WTC11 (cell line): Measurements from ENCODE around the gene LCLAT1. TPM values are rescaled to one million over a fixed set of nuclear protein-coding genes. Genes with fewer than 3 reads are reported as not detected.
A peak's percentile ranks its signal among the peaks of the same experiment; 100 is the strongest.

Experiments
- ATAC-seq: fragments of 200-7000 bp; cut with Tn5 transposase; 2 replicates; pipeline ENCODE4 v1.10.0; 2021; ENCODE audit warnings: mild to moderate bottlenecking, moderate library complexity
- CTCF ChIA-PET: fragments of 300-600 bp; sonication (Branson Sonifier 250); formaldehyde crosslinking; loops from one replicate; lab custom pipeline; 2021; ENCODE audit warnings: antibody characterized with exemption; lab: Charles Lee
- POLR2A ChIA-PET: fragments of 350-600 bp; sonication (Branson Sonifier 250); formaldehyde crosslinking; loops from one replicate; lab custom pipeline; 2021; ENCODE audit warnings: antibody characterized with exemption; lab: Charles Lee
- DNase-seq: peaks from one replicate; pipeline ENCODE4 v3.0.0; 2021; ENCODE audit warnings: low spot score
- H3K27ac Mint-ChIP-seq: 2 replicates; pipeline ENCODE4 v1.8.0; 2021; ENCODE audit warnings: mixed read lengths
- H3K27me3 Mint-ChIP-seq: 2 replicates; pipeline ENCODE4 v1.8.0; 2021; ENCODE audit warnings: low read depth, mild to moderate bottlenecking, moderate library complexity, mixed read lengths
- H3K36me3 Mint-ChIP-seq: 2 replicates; pipeline ENCODE4 v1.8.0; 2021; ENCODE audit warnings: mixed read lengths
- H3K4me1 Mint-ChIP-seq: 2 replicates; pipeline ENCODE4 v1.8.0; 2022; ENCODE audit warnings: mixed read lengths
- H3K4me3 Mint-ChIP-seq: 2 replicates; pipeline ENCODE4 v1.8.0; 2021; ENCODE audit warnings: mild to moderate bottlenecking, moderate library complexity, mixed read lengths
- H3K9me3 Mint-ChIP-seq: 2 replicates; pipeline ENCODE4 v1.8.0; 2021; ENCODE audit warnings: mixed read lengths
- EMX1 ChIP-seq: fragments of 250-450 bp; sonication (Bioruptor Pico); IDR thresholded peaks from 2 replicates; pipeline ENCODE4 v1.8.0; 2021; ENCODE audit warnings: mild to moderate bottlenecking
- FOXP1 ChIP-seq: sonication (generic); formaldehyde crosslinking; IDR thresholded peaks from 2 replicates; pipeline ENCODE4 v1.8.0; 2022; ENCODE audit warnings: missing genetic modification reagents, mild to moderate bottlenecking, moderate library complexity, borderline replicate concordance
- GTF2I ChIP-seq: fragments of 250-450 bp; sonication (Bioruptor Pico); conservative IDR thresholded peaks from 2 replicates; pipeline ENCODE4 v1.4.0; 2021; ENCODE audit warnings: mild to moderate bottlenecking
- NFYB ChIP-seq: sonication (generic); formaldehyde crosslinking; conservative IDR thresholded peaks from 2 replicates; pipeline ENCODE4 v1.8.0; 2022; ENCODE audit warnings: low read depth, missing genetic modification reagents
- NR2C2 ChIP-seq: sonication (generic); formaldehyde crosslinking; IDR thresholded peaks from 2 replicates; pipeline ENCODE4 v1.8.0; 2022; ENCODE audit warnings: mild to moderate bottlenecking, missing genetic modification reagents
- TCF7 ChIP-seq: sonication (generic); formaldehyde crosslinking; IDR thresholded peaks from 2 replicates; pipeline ENCODE4 v1.8.0; 2022; ENCODE audit warnings: mild to moderate bottlenecking, low read depth, missing genetic modification reagents, moderate library complexity
- ZNF396 ChIP-seq: fragments of 250-450 bp; sonication (Bioruptor Pico); IDR thresholded peaks from 2 replicates; pipeline ENCODE4 v1.8.0; 2021; ENCODE audit warnings: mild to moderate bottlenecking, moderate library complexity, borderline replicate concordance
- ZNF671 ChIP-seq: fragments of 250-450 bp; sonication (Bioruptor Pico); IDR thresholded peaks from 2 replicates; pipeline ENCODE4 v1.8.0; 2021; ENCODE audit warnings: mild to moderate bottlenecking
- total RNA-seq: library from RNA; stranded (reverse); gene quantifications from 3 replicates; pipeline ENCODE4 v1.2.3, GENCODE V29; 2021
- TF ChIP-seq, protein P1 (sequence below): sonication (generic); formaldehyde crosslinking; IDR thresholded peaks from 2 replicates; pipeline ENCODE4 v1.8.0; 2022; ENCODE audit warnings: mild to moderate bottlenecking, missing genetic modification reagents
- TF ChIP-seq, protein P2 (sequence below): sonication (generic); formaldehyde crosslinking; IDR thresholded peaks from 2 replicates; pipeline ENCODE4 v1.8.1; 2023; ENCODE audit warnings: mild to moderate bottlenecking, moderate library complexity, missing genetic modification reagents
- TF ChIP-seq, protein P3 (sequence below): sonication (generic); formaldehyde crosslinking; IDR thresholded peaks from 2 replicates; pipeline ENCODE4 v1.8.0; 2022; ENCODE audit warnings: missing genetic modification reagents
- TF ChIP-seq, protein P4 (sequence below): sonication (generic); formaldehyde crosslinking; IDR thresholded peaks from 2 replicates; pipeline ENCODE4 v1.8.0; 2023; ENCODE audit warnings: missing genetic modification reagents

LCLAT1 gene
- total RNA-seq, 1 experiment from 2014 or later: 22.3 TPM

DNA sequence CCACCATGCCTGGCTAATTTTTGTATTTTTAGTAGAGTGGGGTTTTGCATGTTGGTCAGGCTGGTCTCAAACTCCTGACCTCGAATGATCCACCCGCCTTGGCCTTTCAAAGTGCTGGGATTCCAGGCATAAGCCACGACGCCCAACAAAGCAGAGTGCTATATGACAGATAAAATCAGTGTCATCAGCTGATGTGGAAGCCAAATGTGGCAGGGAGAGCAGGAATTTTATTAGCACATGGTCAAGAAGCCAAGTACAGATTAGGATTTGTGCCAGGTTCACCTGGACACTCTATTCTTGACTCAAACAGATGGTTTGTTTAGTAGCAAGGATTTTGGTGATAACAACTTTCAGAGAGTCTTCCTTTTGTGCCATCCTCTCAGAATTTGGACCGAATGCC, 62.7 kb downstream of the LCLAT1 start (continued):
- TF ChIP-seq, protein P1, sequence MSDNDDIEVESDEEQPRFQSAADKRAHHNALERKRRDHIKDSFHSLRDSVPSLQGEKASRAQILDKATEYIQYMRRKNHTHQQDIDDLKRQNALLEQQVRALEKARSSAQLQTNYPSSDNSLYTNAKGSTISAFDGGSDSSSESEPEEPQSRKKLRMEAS (CRISPR knock-in tag): no peak
- TF ChIP-seq, protein P2, sequence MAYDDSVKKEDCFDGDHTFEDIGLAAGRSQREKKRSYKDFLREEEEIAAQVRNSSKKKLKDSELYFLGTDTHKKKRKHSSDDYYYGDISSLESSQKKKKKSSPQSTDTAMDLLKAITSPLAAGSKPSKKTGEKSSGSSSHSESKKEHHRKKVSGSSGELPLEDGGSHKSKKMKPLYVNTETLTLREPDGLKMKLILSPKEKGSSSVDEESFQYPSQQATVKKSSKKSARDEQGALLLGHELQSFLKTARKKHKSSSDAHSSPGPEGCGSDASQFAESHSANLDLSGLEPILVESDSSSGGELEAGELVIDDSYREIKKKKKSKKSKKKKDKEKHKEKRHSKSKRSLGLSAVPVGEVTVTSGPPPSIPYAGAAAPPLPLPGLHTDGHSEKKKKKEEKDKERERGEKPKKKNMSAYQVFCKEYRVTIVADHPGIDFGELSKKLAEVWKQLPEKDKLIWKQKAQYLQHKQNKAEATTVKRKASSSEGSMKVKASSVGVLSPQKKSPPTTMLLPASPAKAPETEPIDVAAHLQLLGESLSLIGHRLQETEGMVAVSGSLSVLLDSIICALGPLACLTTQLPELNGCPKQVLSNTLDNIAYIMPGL (CRISPR knock-in tag): no peak
- TF ChIP-seq NFYB (CRISPR knock-in tag): no peak
- TF ChIP-seq ZNF671: no peak
- no peak for TF ChIP-seq TCF7 (CRISPR knock-in tag)
- no peak for TF ChIP-seq NR2C2 (CRISPR knock-in tag)
- TF ChIP-seq ZNF396 (CRISPR knock-in tag): no peak
- TF ChIP-seq GTF2I: no peak
- no peak for TF ChIP-seq FOXP1 (CRISPR knock-in tag)
- TF ChIP-seq, all 79 proteins: peak for 0

DNA sequence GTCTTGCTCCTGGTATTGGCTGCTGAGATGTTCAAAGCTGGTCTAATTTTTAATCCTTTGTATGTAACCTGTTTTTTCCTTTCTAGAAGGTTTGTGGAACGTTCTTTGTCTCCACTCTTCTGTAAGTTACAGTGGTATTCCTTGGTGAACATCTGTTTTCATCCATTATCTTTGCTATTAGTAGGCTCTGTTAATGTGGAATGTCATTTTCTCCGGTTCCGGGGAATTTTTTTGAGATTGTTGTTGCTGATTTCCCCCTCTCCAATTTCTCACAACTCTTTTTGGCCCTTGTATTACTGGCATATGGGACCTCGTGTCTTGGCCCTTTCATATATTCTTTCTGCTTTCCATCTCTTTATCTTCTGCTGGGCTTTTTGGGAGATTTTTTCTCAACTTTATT, 63.4 kb downstream of the LCLAT1 start:
- POLR2A ChIA-PET: no interaction called here
- no peak overlapping the region for H3K27ac Mint-ChIP-seq

DNA sequence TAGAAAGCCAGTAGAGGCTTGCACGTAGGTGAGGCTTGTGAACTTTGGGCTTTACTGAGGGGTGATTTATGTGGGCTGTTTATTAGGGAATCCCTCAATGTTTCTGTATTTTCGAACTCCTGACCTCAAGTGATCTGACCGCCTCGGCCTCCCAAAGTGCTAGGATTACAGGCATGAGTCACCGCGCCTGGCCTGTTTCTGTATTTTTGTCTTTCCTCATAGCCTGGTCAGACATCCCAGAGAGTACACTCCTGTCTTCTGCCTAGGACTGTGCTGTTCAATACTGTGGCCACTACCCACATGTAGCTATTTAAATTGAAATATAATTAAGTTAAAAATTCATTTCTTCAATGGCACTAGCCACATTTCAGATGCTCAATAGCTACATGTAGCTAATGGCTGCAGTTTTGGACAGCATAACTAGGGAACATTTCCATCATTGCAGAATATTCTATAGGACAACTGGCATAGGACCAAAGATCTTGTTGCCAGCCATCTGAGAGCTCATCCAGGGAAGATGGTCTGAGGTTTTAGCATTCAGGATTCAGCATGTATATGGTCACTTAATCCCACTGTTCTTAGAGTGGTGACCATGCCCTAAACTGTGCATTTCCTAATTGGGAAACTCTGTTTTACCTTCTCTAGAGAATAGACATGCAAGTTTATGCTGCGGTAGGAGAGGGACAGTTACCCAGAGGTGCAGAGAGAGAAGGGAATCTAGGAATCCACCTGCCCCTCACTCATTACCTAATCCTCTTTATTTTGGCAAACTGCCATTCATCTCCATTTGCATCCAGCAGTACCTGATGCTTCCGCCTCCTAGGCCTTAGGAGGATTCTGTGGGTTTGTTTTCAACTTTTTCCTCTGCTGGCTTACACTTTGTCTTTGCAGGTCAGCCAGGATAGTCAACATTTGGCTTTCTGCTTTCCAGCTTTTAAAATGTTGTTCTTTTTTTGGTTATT, 64.4 kb downstream of the LCLAT1 start:
- ChIA-PET CTCF (interaction anchor here (1.2 kb wide), 1 partner anchor 8 kb away, joined by 6 read pairs; no protein-coding TSS in a partner anchor), POLR2A (no interaction called here)
- Mint-ChIP-seq H3K27ac (peak overlapping the region; percentile 92), H3K27me3 (no peaks in the 10 kb centered on the region), H3K36me3 (peaks cover 12% of the 10 kb centered on the region), H3K9me3 (peaks cover 11% of the 10 kb centered on the region), H3K4me1 (peaks cover 48% of the 10 kb centered on the region), H3K4me3 (no peak overlapping the region)
- ATAC-seq: peak; percentile 74
- TF ChIP-seq EMX1 (CRISPR knock-in tag): no peak
- DNase-seq: no peak

More for the DNA sequence above, 63.4 kb downstream of the LCLAT1 start:
- Mint-ChIP-seq H3K4me3 (no peak overlapping the region), H3K4me1 (peaks cover 43% of the 10 kb centered on the region), H3K27me3 (no peaks in the 10 kb centered on the region), H3K9me3 (peaks cover 11% of the 10 kb centered on the region), H3K36me3 (peaks cover 12% of the 10 kb centered on the region)
- CTCF ChIA-PET: no interaction called here
- ATAC-seq: no peak
- TF ChIP-seq, protein P3, sequence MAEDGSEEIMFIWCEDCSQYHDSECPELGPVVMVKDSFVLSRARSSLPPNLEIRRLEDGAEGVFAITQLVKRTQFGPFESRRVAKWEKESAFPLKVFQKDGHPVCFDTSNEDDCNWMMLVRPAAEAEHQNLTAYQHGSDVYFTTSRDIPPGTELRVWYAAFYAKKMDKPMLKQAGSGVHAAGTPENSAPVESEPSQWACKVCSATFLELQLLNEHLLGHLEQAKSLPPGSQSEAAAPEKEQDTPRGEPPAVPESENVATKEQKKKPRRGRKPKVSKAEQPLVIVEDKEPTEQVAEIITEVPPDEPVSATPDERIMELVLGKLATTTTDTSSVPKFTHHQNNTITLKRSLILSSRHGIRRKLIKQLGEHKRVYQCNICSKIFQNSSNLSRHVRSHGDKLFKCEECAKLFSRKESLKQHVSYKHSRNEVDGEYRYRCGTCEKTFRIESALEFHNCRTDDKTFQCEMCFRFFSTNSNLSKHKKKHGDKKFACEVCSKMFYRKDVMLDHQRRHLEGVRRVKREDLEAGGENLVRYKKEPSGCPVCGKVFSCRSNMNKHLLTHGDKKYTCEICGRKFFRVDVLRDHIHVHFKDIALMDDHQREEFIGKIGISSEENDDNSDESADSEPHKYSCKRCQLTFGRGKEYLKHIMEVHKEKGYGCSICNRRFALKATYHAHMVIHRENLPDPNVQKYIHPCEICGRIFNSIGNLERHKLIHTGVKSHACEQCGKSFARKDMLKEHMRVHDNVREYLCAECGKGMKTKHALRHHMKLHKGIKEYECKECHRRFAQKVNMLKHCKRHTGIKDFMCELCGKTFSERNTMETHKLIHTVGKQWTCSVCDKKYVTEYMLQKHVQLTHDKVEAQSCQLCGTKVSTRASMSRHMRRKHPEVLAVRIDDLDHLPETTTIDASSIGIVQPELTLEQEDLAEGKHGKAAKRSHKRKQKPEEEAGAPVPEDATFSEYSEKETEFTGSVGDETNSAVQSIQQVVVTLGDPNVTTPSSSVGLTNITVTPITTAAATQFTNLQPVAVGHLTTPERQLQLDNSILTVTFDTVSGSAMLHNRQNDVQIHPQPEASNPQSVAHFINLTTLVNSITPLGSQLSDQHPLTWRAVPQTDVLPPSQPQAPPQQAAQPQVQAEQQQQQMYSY (CRISPR knock-in tag): no peak
- TF ChIP-seq, protein P4, sequence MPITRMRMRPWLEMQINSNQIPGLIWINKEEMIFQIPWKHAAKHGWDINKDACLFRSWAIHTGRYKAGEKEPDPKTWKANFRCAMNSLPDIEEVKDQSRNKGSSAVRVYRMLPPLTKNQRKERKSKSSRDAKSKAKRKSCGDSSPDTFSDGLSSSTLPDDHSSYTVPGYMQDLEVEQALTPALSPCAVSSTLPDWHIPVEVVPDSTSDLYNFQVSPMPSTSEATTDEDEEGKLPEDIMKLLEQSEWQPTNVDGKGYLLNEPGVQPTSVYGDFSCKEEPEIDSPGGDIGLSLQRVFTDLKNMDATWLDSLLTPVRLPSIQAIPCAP: no peak
- DNase-seq: no peak
